ENCODE measurements around the gene DCN.

GRCh38 chr12:91098941-91099340 is 83.7 kb downstream of the DCN start:
- TF ChIP-seq POLR2A (IDR thresholded peaks at IDR 0.05) (no peak), CTCF (IDR thresholded peaks at IDR 0.05) (no peak)
